Endothelial cell of umbilical vein (primary cell): ENCODE results near the gene GRIA1. TPM values are rescaled to one million over a fixed set of nuclear protein-coding genes. Genes with fewer than 3 reads are reported as not detected.

Source experiments
- BruUV-seq: library from RNA; stranded (reverse); fragments of 400-500 nt; replicated peaks from 2 replicates; lab custom pipeline; 2021; lab: Mats Ljungman, UMichigan
- CTCF ChIA-PET: fragments of 300-600, 350-600 bp; sonication (Branson Sonifier 250); formaldehyde crosslinking; loops from one replicate; lab custom pipeline; 2021; ENCODE audit warnings: antibody characterized with exemption, inconsistent platforms; lab: Charles Lee
- POLR2A ChIA-PET: fragments of 300-600, 350-600 bp; sonication (Branson Sonifier 250); formaldehyde crosslinking; loops from one replicate; lab custom pipeline; 2021; ENCODE audit warnings: antibody characterized with exemption, inconsistent platforms; lab: Charles Lee
- DNase-seq: peaks from one replicate; pipeline ENCODE4 v3.0.0-alpha.2; 2011; ENCODE audit warnings: low read depth, low spot score
- FAIRE-seq: peaks from 2 replicates; lab custom pipeline; 2011; peaks lifted over from hg19 to GRCh38; lab: Jason Lieb, UNC
- H2AFZ ChIP-seq: 2 replicates; pipeline ENCODE4 v1.6.0; 2012; ENCODE audit warnings: low read depth, low read length, control low read depth, inconsistent platforms
- H3K27ac ChIP-seq: 2 replicates; pipeline ENCODE4 v1.5.1; 2011; ENCODE audit warnings: low read depth, mild to moderate bottlenecking, control low read depth, low read length, moderate library complexity; ENCODE audit not compliant: insufficient read depth
- H3K27me3 ChIP-seq, 2 experiments: 2 replicates each; pipeline versions ENCODE4 v1.6.0 to v1.6.1; 2011; ENCODE audit warnings: low read length in 2 of 2, mixed read lengths in 1 of 2; ENCODE audit not compliant: control insufficient read depth in 2 of 2, insufficient read depth in 2 of 2
- H3K36me3 ChIP-seq, 2 experiments: 2 replicates in 1 of 2; 3 replicates in 1 of 2; pipeline ENCODE4 v1.5.1; 2011; ENCODE audit warnings: low read length in 2 of 2, mild to moderate bottlenecking in 1 of 2, moderate library complexity in 1 of 2; ENCODE audit not compliant: control insufficient read depth in 2 of 2, insufficient read depth in 2 of 2; ENCODE audit errors: extremely low read depth in 1 of 2
- H3K4me1 ChIP-seq: 3 replicates; pipeline ENCODE4 v1.5.1; 2011; ENCODE audit warnings: mild to moderate bottlenecking, low read length; ENCODE audit not compliant: control insufficient read depth, insufficient read depth; ENCODE audit errors: extremely low read depth
- H3K4me2 ChIP-seq: 2 replicates; pipeline ENCODE4 v1.6.1; 2011; ENCODE audit warnings: low read length, control low read depth, mixed read lengths; ENCODE audit not compliant: insufficient read depth
- H3K4me3 ChIP-seq, 3 experiments: fragments of 200-600 bp in 1 of 3; sonication (generic), shearing (Covaris generic) in 1 of 3; replicated peaks in 1 of 3; 2 replicates each; pipeline ENCODE4 v1.5.1; 2011 to 2016; ENCODE audit warnings: control low read depth in 3 of 3, low read length in 3 of 3, mild to moderate bottlenecking in 2 of 3, inconsistent platforms in 1 of 3, low read depth in 1 of 3, moderate library complexity in 1 of 3; ENCODE audit not compliant: insufficient read depth in 1 of 3
- H3K79me2 ChIP-seq: 2 replicates; pipeline ENCODE4 v1.6.0; 2012; ENCODE audit warnings: low read length, inconsistent platforms; ENCODE audit not compliant: control insufficient read depth, insufficient read depth
- H3K9ac ChIP-seq: replicated peaks from 2 replicates; pipeline ENCODE3; 2011; ENCODE audit warnings: low read length, control low read depth; ENCODE audit not compliant: insufficient read depth; ENCODE audit errors: extremely low read depth
- H3K9me1 ChIP-seq: replicated peaks from 3 replicates; pipeline ENCODE4 v1.6.0; 2011; ENCODE audit warnings: mild to moderate bottlenecking, low read length; ENCODE audit not compliant: control insufficient read depth, insufficient read depth; ENCODE audit errors: extremely low read depth
- H3K9me3 ChIP-seq: replicated peaks from 2 replicates; pipeline ENCODE4 v1.5.1; 2012; ENCODE audit warnings: low read length, inconsistent platforms; ENCODE audit not compliant: control insufficient read depth, insufficient read depth
- H4K20me1 ChIP-seq: replicated peaks from 2 replicates; pipeline ENCODE3; 2011; ENCODE audit warnings: mild to moderate bottlenecking, low read length; ENCODE audit not compliant: control insufficient read depth, insufficient read depth; ENCODE audit errors: extremely low read depth
- FOS ChIP-seq: IDR thresholded peaks from 2 replicates; pipeline ENCODE4 v1.6.1; 2011; ENCODE audit warnings: mild to moderate bottlenecking, low read length, moderate library complexity, borderline replicate concordance; ENCODE audit not compliant: insufficient read depth
- GATA2 ChIP-seq: IDR thresholded peaks from 2 replicates; pipeline ENCODE4 v1.7.0; 2011; ENCODE audit warnings: low read depth, mild to moderate bottlenecking, moderate library complexity, mixed read lengths, low read length; ENCODE audit not compliant: insufficient read length, insufficient read depth
- JUN ChIP-seq: IDR thresholded peaks from 2 replicates; pipeline ENCODE4 v1.6.1; 2011; ENCODE audit warnings: borderline replicate concordance, low read depth; ENCODE audit not compliant: insufficient read length, insufficient read depth
- MAX ChIP-seq: IDR thresholded peaks from 2 replicates; pipeline ENCODE4 v1.6.1; 2011; ENCODE audit not compliant: insufficient read depth, insufficient read length
- MYC ChIP-seq: IDR thresholded peaks from one replicate; pipeline ENCODE4 v1.6.1; 2011; ENCODE audit warnings: mild to moderate bottlenecking, low read depth, low read length
- POLR2A ChIP-seq: IDR thresholded peaks from 2 replicates; pipeline ENCODE4 v1.6.1; 2012; ENCODE audit warnings: low read depth, mild to moderate bottlenecking, control low read depth, low read length
- POLR2AphosphoS5 ChIP-seq: IDR thresholded peaks from 2 replicates; pipeline ENCODE4 v1.6.1; 2012; ENCODE audit warnings: low read depth, mild to moderate bottlenecking, control low read depth, low read length, moderate library complexity; ENCODE audit not compliant: insufficient read depth
- dilution Hi-C: fragments of 300-500 bp; cut with MboI; formaldehyde crosslinking; loops from one replicate; pipeline ENCODE4 v1.15.0; 2019; ENCODE audit warnings: low sequenced_read_pairs; ENCODE audit not compliant: extremely low pct_ligation_motif_present
- intact Hi-C: fragments of 100-400 bp; cut with micrococcal nuclease; formaldehyde crosslinking; loops from one replicate; pipeline ENCODE4 v1.10.0; 2022
- polyA plus RNA-seq, 4 experiments: library from polyadenylated mRNA; depleted of rRNA in 3 of 4; stranded (reverse) in 3 of 4; unstranded in 1 of 4; fragments of >200 nt; gene quantifications; 2 replicates each; pipeline versions ENCODE4 v1.2.1 to v1.2.3, GENCODE V29; 2011 to 2012; ENCODE audit warnings: missing spikeins in 1 of 4
- total RNA-seq: library from RNA; stranded (reverse); gene quantifications from 2 replicates; pipeline ENCODE4 v1.2.3, GENCODE V29; 2021

Gene GRIA1
- total and polyA plus RNA-seq, 2 donors (not counting 3 experiments of a cell fraction or from before 2014, with no cell fraction given): not detected

GRCh38 chr5:153539983-153540382 lies 49.5 kb downstream of the GRIA1 start:
- Histone ChIP-seq H3K27me3 (no peaks in the 10 kb centered on the region), H3K9me1 (no peaks in the 10 kb centered on the region), H3K36me3 (no peaks in the 10 kb centered on the region), H2AFZ (no peak overlapping the region), H3K9me3 (no peaks in the 10 kb centered on the region), H3K27ac (no peak overlapping the region), H3K9ac (no peak overlapping the region), H3K4me3 (no peak overlapping the region), H4K20me1 (no peaks in the 10 kb centered on the region), H3K79me2 (no peaks in the 10 kb centered on the region), H3K4me1 (no peaks in the 10 kb centered on the region), H3K4me2 (no peak overlapping the region)
- CTCF ChIA-PET: interaction anchor here (1.1 kb wide), 1 partner anchor 10 kb away, joined by 3 read pairs; no protein-coding TSS in a partner anchor
- DNase-seq: no peak
- FAIRE-seq: no peak
- no peak for TF ChIP-seq MAX
- TF ChIP-seq POLR2A: no peak
- no peak for TF ChIP-seq GATA2
- no peak for TF ChIP-seq JUN
- no peak for TF ChIP-seq MYC
- POLR2A ChIA-PET: no interaction called here
- dilution Hi-C loops (no loop called here), intact Hi-C loops (no loop called here)
- BruUV-seq: no TSS peak

- H3K9ac ChIP-seq: no peak overlapping the region
- no peaks in the 10 kb centered on the region for H4K20me1 ChIP-seq
- H3K4me1 ChIP-seq: no peaks in the 10 kb centered on the region
- H3K79me2 ChIP-seq: no peaks in the 10 kb centered on the region
- H3K27me3 ChIP-seq: no peaks in the 10 kb centered on the region
- no TSS peak for BruUV-seq
- no peak overlapping the region for H3K4me2 ChIP-seq
- no peaks in the 10 kb centered on the region for H3K9me1 ChIP-seq
- POLR2A ChIA-PET: no interaction called here
- TF ChIP-seq FOS: peak; percentile 48
- TF ChIP-seq POLR2AphosphoS5: no peak
- no peak for TF ChIP-seq GATA2
- DNase-seq (no peak), FAIRE-seq (no peak)
- dilution Hi-C loops (no loop called here), intact Hi-C loops (no loop called here)
- no peak overlapping the region for H3K4me3 ChIP-seq
- no peaks in the 10 kb centered on the region for H3K9me3 ChIP-seq
- no peak overlapping the region for H3K27ac ChIP-seq
- no peak overlapping the region for H2AFZ ChIP-seq
- H3K36me3 ChIP-seq: no peaks in the 10 kb centered on the region
- CTCF ChIA-PET: interaction anchor here (1.2 kb wide), 1 partner anchor 19 kb away, joined by 3 read pairs; no protein-coding TSS in a partner anchor
Measured at GRCh38 chr5:153542536-153542935, 52.1 kb downstream of the GRIA1 start.
